T-helper 2 cell (primary cell): Measurements from ENCODE around the gene GDPD3.

Experiments
- DNase-seq, 5 experiments: peaks; one replicate each; pipeline versions ENCODE4 v3.0.0 to v3.0.0-alpha.2; 2012 to 2022

The GDPD3 gene

GRCh38 chr16:30095166-30096078 is 17.9 kb downstream of the GDPD3 start:
- no peak for DNase-seq

DNA sequence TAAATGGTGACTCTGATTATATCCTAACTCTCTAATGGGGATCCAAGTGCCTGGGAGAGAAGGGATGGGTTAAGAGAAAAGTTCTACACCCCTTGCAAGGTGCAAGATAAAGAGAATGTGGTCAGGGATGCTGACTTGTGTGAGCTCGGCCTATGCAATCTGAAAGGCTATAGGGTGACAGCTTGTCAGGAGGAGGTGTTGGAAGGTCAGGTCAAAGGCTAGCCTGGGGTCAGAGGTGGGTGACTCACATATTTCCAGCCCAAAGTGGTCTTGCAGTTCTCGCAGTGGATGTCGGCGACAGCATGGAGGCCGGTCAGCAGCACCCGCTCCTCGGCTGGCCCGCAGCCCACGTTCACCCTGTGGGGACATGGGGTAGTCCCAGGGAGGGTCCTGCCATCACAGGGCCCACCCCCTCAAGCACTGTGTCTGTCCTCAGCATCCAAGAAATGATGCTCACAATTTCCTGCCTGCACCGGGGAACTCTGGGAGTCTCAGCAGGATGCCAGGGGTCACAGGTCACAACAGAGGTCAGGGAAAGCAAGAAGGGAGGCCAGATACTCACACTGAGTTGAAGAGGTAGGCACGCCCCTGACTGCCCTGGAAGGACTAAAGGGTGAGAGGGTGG is 18.7 kb downstream of the GDPD3 start:
- DNase-seq = no peak

DNA sequence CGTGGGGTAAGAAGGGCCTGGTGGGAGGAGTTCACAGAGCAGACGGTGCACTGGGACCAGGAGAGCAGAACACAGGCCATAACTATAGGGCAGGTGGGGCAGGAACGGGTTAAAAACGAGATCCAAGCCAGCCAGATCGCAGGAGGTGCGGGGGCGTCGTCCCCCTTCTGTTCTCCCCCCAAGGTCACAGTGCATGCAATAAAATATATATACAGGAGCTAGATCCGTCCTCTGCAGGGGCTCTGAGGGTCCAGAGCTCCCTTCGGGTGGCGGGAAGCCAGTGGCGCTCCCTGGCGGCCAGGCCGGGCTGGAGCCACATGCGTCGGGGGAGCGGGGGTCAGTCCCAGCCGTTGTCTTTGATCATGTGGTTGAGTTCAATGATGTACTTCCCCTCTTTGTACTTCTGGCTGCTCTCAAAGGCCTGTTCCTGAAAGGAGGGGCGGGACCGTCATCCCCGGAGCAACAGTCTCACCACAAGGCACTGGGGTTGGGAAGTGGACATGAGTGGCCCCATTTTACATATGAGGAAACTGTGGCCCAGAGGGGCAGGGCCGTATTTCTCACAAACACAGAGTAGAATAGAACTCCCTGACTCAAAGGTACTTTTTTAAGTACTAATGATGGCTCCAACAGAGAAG is 20.8 kb downstream of the GDPD3 start:
- peak; percentile 34 to 85 (median 57) for DNase-seq

DNA sequence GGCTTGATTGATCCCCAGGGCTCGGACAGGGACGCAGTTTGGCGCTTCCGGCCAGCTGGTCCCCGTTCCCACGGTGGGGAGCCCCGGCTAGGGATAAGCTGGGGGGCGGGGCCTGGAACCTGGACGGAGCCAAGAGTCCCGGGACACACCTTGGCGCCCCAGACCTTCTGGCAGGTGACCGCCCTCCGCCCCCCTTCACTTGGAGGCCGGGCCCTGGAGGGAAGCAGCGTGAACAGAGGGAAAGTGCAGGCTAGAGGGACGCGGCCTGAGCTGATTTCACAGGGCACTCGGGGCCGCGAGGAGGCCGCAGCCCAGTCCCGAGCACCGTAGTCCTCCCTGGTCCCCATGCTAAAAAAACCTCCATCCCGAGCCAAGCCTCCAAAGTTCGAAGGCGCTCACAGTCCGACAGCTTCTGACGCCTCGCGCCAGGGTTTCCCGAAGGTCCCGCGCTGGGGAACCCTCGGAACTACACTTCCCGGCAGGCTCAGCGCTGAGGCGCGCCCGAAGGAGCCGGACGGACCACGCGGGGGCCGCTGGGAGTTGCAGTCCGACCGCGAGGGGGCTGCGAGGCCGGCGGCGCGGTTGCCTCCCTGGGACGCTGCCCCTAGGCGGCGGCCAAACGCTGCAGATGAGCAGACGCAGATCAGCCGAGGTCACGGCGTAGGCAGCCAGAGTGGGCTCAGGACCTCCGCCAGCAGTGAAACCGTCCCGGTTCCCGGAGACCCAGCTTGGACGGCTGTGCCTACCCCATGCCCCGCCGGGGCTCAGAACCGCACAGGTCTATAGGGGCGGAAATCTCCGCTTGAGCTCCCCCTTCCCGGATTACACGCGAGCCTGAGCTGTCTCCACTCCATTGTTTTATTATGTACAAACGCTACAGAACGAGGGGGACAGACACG is 21.6 kb downstream of the GDPD3 start, which contains the start of gene TBX6:
Gene TBX6, minus strand, starts transcription at position 451 of the 899 bp plus-strand sequence. CDS start 731 bp downstream, outside the sequence.
- DNase-seq = peak; percentile 87 to 95 (median 90)

DNA sequence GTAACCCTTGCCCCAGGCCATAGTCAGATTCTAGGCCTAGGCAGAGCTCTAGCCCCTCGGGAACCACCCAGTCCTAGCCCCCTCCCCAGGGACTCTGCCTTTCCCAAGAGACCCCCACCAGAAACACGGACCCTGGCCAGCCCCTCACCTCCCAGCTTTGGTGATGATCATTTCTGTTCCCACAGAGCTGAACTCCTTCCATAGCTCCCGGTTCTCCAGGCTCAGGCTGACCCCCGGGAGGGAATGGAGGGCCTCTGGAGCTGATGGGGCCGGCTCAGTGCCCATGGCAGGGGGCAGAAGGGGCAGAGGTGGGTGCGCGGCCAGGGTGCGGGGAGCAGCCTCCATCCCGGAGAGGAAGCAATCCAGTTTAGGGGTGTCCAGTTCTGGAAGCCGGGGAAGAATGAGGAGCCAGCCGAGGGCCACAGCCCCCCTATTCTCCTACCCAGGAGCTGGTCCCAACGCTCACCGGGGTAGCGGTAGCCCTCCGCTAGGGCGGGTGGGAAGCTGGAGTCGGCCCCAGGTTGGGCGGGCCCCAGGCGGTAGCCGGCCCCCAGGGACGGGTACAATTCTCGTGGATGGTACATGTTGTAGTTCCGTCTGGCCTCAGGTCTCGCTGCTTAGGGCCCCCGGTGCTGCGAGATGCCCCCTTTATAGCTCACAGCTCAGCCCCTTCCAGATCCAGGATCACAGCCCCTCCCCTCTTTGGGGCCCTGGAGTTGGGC is 22.6 kb downstream of the GDPD3 start:
- DNase-seq = no peak

DNA sequence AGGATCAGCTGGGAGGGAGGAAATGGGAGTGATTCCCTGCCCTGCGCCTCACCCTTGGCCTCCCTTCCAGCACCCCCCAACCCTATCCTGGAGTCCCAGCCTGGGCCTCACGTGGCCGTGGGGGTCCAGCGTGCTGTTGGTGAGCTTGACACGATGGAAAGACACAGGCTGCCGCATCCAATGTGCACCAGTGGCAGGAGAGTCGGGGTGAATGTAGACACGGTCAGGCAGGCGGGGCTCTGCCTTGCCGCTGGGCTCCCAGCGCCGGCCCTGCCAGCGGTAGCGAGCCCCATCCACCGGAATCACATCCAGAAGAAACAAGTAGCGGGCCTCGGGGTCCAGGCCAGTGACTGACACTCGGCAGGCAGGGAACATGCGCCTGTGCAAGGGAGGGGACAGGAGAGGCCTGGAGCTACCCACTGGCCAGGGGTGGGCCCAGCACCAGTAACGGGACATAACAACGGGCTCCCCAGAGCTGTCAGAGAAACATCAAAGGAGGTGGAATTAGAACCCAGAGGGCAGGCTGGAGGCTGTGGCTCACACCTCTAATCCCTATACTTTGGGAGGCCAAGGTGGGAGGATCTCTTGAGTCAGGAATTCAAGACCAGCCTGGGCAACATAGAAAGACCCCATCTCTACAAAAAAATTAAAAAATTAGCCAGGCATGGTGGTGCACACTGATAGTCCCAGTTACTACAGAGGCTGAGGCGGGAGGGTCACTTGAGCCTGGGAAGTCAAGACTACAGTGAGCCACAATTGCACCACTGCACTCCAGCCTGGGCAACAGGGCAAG is 24.3 kb downstream of the GDPD3 start:
- no peak for DNase-seq

DNA sequence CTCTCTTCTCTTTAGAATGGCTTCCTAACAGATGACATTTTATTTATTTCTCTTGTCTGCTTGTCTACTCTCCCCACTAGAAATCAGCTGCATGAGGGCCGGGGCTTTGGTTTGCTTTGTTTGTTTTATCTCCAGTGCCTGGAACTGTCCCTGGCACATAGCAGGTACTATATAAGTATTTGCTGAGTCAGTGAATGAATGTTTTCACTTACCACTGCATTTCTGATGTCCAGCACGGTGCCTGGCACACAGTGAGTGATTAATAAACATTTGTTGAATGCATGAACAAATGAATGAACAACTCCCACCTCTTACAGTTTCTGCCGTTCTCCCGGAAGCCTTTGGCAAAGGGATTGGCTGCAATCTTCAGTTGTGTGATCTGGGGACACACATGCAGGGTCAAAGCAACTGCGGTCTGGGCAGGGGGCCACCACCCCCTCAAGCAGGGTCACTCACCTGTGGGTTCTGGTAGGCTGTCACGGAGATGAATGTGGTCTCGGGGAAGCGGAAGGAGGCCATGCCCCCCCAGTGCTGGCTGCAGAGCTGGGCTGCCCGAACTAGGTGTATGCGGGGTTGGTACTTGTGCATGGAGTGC is 25.0 kb downstream of the GDPD3 start:
- DNase-seq = no peak

GRCh38 chr16:30087181-30087898 is 26.0 kb downstream of the GDPD3 start:
- DNase-seq = no peak

GRCh38 chr16:30086291-30087140 is 26.8 kb downstream of the GDPD3 start:
- DNase-seq = no peak

DNA sequence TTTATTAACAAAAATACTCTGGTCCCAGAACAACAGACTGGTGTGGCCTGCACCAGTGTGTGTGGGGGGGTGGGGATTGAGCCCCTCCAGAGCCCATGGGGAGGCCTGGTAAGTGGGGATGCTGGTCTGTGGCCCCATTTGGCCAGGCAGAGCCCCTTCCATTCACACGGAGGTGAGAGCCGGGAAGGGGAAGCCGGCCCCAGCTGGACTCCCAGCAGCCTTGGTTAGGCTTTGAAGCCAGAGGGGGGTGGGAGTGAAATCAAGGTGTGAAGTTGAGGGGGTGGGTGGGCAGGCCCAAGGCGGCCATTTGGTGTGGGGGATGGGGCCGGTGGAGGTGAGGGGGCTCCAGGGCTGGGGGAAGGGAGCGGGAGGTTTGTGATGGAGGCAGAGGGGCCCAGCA is 27.5 kb downstream of the GDPD3 start:
- no peak for DNase-seq

GRCh38 chr16:30085247-30085646 is 28.1 kb downstream of the GDPD3 start:
- DNase-seq = no peak

DNA sequence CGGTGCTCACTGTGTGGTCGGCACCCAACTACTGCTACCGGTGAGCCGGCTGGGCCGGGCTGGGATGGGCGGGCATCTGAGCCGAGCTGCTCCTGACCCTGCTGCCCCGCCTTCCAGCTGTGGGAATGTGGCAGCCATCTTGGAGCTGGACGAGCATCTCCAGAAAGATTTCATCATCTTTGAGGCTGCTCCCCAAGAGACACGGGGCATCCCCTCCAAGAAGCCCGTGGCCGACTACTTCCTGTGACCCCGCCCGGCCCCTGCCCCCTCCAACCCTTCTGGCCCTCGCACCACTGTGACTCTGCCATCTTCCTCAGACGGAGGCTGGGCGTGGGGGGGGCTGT is 28.5 kb downstream of the GDPD3 start:
- no peak for DNase-seq

GRCh38 chr16:30084096-30084815 is 29.1 kb downstream of the GDPD3 start:
- no peak for DNase-seq

DNA sequence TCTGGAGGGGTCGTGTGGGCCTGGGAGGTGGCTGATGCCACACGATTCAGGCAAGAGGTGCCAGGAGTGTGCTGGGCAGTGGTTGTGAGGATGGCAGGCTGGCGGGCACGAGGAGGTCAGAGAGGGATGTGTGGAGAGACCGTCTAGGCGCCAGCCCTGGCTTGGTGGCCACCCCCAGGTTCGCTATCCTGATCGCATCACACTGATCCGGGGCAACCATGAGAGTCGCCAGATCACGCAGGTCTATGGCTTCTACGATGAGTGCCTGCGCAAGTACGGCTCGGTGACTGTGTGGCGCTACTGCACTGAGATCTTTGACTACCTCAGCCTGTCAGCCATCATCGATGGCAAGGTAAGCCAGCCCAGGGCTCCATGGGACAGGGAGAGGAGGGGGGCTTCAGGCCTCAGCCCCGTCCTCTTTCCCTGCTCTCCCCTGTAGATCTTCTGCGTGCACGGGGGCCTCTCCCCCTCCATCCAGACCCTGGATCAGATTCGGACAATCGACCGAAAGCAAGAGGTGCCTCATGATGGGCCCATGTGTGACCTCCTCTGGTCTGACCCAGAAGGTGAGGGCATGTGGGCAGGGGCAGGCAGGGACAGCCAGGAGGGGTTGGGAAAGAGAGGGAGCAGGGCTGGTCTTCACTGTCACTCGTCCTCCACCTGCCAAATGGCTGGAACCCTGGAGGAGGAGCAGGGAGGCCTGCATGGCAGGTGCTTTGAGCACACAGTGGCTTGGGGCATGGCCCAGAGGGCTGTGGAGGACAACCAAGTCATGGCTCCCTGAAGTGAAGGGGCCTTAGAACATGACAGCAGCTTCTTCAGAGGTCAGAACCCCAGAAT is 29.9 kb downstream of the GDPD3 start:
- DNase-seq = no peak

GRCh38 chr16:30082545-30083090 is 30.7 kb downstream of the GDPD3 start:
- no peak for DNase-seq

DNA sequence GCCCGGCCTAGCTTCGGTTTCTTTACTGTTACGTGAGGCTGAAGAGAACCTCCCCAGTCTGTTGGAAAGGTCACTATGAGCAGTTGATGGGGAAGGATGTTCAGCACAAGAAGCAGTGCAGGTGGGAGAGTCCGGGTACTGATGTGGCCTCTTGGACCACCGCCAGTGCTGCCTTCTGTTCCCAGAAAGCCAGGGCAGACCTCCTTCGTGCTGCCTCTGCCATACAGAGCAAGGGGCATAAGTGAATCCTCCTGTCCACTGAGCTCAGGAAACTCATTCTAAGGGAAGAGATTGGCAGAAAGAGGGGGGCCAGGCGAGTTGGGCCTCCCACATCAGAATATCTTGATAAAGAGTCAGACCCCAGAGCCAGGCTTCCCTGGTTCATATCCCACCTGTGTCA is 33.9 kb downstream of the GDPD3 start:
- DNase-seq = no peak

DNA sequence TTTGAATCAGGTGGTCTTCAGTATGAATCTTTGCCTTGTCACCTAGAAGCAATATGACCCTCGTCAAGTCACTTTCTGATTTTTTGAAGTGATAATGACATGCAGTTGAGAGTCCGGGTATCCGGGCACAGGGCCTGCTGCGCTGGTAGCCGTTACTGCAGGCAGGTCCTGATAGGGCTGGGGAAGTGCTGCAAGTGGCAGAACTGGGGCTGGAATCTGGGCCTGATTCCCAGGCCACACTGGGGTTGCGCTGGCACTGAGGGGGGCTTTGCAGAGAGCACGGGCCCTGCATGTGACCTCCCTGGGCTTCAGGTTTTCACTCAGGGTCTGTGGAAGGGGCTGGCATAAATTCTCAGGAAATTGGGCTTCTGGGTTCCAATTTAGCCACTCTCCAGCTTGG is 34.6 kb downstream of the GDPD3 start:
- no peak for DNase-seq
